IPS DF 4.7 (cell line): Measurements from ENCODE around the gene MAPK1.
"Not testable (repeated sequence)": the region's sequence is repeated elsewhere in the genome, so short reads cannot be mapped to it uniquely, and the experiment has no call there.

Source experiments
- DNase-seq: peaks from one replicate; pipeline ENCODE4 v3.0.0-alpha.2; 2013; ENCODE audit warnings: low spot score; ENCODE audit errors: extremely low read depth

Gene MAPK1

DNA sequence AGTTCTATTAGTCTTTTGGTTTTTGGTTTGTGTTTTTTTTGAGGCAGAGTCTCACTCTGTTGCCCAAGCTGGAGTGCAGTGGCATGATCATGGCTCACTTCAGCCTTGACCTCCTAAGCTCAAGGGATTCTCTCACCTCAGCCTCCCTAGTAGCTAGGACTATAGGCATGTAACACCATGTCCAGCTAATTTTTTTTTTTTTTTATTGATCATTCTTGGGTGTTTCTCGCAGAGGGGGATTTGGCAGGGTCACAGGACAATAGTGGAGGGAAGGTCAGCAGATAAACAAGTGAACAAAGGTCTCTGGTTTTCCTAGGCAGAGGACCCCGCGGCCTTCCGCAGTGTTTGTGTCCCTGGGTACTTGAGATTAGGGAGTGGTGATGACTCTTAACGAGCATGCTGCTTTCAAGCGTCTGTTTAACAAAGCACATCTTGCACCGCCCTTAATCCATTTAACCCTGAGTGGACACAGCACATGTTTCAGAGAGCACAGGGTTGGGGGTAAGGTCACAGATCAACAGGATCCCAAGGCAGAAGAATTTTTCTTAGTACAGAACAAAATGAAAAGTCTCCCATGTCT, 15.4 kb upstream of the MAPK1 start:
- DNase-seq = not testable (repeated sequence)

DNA sequence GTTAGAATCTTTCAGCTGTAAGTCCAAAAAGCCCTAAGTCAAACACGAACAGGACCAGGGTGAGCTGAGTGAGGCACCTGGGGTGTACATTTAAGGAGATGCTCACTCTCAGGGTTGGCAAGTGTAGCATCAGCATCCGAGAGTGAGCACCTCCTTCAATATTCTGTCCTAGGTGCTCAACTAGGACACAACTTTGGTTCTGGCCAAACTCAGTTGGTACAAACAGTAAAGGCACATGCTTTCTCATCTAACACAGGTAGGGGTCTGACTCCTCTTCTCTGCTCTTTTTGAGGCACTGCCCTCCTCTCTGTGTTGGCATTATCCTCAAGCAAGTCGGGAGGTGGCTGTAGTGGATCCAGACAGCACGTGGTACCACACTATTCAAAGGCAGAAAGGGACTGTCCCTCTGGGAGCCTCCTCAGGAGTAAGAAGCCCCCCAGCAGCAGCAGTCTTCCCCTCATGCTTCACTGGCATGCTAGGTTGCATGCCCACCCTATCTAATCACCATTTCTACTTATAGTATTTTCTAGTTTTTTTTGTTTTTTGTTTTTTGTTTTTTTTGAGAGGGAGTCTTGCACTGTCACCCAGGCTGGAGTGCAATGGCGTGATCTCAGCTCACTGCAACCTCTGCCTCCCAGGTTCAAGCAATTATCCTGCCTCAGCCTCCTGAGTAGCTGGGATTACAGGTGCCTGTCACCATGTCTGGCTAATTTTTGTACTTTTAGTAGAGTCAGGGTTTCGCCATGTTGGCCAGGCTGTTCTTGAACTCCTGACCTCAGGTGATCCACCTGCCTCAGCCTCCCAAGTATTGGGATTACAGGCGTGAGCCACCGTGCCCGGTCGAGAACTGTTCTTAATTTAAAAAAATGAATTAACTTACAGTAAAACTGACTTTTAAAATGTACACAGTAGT, 14.7 kb upstream of the MAPK1 start:
- no peak for DNase-seq

DNA sequence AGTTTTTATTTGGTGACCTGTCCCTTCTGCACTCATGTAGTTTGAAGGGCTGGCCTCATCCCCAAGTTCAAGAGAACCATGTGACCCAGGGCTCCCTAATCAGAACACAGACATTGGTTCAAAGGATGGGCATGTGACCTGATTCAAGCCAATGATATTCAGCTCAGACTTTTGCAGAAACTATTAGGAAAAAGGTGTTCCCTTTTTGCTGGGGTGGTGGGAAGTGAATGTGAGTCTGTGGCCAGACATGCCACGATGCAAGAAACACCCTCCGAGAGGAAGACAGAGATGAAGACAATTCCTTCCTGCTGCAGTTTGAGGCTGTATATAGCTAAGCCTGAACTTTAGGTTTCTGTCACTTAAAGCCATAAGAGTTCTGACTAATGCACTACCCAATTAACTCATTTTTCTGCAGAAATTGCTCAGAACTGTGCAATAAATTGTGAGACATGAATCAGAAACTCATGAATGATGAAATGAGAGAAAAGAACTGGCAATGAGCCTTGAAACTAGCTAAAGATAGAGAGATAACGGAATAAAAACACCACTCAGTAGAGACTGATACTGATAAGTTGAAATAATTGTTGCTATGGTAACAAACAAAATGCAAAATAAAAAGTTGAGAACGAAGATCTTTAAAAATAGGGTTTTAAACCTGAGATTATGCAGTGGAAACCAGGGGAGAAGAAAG, 9.2 kb upstream of the MAPK1 start:
- DNase-seq = no peak

DNA sequence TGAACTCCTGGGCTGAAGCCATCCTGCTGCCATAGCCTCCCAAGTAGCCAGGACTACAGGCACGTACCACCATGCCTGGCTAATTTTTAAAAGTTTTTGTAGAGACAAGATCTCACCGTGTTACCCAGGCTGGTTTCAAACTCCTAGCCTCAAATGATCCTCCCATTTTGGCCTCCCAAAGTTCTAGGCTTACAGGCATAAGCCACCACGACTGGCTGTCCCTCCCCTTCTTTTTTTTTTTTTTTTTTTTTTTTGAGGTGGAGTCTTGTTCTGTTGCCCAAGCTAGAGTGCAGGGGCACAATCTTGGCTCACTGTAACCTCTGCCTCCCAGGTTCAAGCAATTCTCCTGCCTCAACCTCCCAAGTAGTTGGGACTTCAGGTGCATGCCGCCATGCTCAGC, 7.5 kb upstream of the MAPK1 start:
- not testable (repeated sequence) for DNase-seq

DNA sequence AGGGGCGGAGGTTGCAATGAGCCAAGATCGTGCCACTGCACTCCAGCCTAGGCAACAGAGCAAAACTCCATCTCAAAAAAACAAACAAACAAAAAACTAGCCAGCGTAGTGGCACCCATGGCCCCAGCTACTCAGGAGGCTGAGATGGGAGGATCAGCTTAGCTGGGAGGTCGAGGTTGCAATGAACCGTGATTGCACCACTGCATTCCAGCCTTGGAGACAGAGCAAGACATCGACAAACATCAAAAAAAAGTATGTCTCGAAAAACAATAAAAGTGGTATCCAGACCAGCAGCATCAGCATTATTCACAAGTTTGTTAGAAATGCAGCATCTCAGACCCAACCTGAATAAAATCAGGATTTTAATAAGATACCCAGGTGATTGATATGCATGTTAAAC, 6.2 kb upstream of the MAPK1 start:
- DNase-seq = no peak

DNA sequence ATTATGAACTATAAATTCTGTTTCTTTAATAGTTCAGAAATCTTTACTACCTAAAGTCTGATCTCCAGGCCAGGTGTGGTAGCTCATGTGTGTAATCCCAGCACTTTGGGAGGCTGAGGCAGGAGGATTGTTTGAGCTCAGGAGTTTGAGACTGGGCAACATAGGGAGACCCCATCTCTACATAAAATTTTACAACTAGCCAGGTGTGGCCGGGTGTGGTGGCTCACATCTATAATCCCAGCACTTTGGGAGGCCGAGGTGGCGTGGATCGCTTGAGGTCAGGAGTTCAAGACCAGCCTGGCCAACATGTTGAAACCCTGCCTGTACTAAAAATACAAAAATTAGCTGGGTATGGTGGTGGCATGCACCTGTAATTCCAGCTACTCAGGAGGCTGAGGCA, 5.3 kb upstream of the MAPK1 start:
- not testable (repeated sequence) for DNase-seq

DNA sequence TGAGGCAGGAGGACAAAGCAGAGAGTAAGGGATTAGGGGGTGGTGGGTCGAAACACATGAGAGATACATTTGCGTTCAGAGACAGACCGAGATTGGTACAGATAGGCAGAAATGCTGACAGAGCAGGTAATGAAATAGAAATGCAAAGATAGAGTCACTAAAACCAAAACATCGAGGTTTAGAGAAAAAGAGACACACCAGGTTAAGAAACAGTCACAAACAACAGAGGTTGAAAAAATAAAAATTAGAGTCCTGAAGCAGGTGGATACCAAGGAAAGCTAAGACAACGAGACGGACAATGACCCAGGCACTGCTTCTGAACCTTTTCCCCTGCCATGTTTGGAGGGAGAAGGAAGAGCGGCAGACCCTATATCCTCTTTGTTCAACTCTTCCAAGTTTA, 1.2 kb upstream of the MAPK1 start:
- no peak for DNase-seq

DNA sequence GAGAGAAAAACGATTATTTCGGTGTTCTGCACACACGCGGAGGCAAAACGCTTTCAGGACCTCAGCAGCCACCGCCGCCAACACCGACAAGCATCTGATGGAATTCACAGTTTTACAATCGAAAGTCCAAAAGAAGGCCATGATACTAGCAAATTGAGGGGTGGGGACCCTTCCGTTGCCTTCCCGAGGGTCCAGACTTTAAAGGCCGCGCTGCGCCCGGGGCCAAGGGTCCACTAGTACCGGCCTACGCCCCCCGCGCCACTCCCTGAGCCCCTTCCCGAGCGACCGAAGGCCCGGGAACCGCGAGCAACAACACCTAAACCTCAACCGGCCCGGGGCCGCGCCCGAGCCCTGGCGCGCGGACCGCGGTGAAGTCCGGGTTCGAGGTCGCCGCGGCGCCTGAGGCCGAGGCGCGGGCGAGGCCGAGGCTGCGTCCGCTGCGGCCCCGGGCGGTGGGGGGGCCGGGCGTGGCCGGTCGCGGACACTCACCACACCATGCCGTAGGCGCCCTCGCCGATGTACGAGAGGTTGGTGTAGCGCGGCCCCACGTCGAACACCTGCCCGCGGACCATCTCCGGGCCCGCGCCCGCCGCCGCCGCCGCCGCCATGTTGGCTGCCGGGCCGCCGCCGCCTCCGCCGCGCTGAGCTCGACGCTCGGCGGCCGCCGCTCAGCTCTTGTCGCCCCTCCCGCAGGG, 465 bp downstream of the MAPK1 start:
- no peak for DNase-seq

DNA sequence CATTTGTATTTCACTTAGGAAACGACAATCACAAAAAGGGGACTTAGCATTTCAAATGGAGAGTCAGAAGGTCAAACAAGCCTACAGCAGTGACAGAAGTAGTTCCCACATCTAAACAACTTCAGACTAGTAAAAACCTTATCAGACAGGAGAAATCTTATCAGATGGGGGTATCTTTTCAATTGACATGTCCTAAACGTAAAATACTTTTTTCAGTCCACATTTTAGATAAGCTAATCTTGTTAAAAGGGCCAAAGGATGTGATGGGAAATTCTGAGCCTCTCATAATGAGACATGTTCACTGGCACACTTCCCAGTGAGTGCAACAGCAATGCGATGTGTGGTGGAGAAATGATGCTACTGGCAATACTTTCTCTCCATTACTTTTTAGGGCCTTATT, 2.4 kb downstream of the MAPK1 start:
- no peak for DNase-seq

DNA sequence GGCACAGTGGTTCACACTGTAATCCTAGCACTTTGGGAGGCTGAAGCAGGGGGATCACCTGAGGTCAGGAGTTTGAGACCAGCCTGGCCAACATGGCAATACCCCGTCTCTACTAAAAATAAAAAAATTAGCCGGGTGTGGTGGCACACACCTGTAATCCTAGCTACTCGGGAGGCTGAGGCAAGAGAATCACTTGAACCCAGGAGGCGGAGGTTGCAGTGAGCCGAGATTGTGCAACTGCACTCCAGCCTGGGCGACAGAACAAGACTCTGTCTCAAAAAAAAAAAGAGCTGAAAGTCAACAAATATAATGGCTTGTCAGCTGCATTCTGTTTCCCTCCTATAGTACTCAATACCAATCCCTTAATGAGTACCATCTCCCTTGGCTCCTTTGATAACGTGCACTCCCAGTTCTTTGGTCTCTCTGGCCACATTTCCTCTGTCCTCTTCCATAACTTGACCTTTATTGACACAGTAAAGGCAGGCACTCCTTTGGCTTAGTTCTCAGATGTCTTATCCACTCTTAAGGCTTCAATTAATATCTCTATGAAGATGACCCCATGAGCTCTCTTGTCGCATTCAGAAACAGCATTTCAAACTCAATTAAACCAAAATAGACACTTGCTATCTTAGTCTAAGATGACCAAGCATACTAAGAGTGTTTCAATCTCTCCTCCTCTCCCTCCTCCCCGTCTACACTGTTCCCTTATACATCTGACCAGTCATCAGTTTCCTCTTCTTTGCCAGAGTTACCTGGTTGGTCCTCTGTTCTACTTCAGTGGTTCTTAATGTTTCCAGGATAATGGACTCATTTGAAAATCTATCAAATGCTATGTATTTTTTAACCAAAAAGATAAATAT, 4.8 kb downstream of the MAPK1 start:
- no peak for DNase-seq

DNA sequence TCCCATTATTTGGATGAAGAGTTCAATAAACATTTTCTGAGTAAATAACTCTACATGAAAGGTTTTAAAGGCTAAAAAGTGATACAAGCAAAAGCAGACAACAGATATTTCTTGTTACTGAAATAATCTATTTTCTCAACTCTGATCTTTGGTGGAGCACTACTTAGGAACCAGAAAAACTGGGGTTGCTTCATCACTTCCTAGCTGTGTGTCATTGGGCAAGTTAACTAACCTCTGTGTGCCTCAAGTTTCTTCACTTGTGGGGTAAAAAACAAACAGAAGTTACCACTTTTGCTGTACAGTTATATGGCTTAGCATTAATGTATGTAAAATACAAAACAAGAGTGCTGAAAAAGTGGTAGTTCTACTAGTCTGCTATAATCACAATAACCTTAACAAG, 5.6 kb downstream of the MAPK1 start:
- DNase-seq = no peak

DNA sequence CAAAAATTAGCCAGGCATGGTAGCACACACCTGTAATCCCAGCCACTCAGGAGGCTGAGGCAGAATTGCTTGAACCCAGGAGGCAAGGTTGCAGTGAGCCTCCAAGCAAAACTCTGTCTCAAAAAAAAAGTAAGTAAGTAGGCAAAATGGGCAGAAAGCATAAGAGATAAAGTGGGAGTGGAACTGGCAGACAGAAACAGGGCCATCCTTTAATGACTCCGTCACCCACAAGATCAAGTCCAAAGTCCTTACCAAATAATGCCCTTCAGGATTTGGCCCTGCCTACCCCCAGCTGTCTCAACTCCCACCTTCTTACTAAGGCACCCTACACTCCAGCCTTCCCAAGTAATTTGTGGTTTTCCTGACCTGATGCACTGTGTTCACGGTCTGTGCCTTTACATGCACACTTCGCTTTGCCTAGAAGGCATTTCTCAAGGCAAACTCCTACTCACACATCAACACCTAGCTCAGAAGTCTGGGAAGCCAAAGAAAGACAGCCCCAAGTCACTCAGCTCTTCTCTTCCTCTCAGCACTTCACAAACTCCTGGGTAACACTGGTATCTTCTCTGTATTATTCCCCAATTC, 6.1 kb downstream of the MAPK1 start:
- DNase-seq = no peak

DNA sequence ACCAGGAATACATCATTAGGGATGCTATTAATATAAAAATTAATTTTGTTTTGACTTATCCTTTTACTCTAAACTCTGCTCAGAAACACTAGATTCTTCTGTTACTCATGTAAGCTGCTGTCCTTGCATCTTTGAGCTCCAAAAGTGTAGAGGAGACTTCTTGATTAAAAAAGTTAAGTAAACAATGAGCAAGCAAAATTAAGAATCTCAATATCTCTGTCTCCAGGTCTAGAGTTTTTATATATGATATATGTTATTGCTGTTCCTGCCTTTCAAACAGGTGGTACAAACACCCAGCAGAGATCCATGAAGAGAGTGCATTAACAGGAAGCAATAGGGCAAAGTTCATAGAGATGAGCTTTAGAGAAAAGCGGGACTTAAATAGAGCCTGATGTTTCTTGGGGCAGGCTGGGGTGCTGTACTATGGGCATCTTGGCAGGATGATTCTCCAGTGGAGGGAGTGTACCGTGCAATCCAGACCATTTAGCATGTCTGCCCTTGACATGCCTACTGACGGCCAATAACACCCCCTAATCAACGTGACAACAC, 6.9 kb downstream of the MAPK1 start:
- DNase-seq = no peak

DNA sequence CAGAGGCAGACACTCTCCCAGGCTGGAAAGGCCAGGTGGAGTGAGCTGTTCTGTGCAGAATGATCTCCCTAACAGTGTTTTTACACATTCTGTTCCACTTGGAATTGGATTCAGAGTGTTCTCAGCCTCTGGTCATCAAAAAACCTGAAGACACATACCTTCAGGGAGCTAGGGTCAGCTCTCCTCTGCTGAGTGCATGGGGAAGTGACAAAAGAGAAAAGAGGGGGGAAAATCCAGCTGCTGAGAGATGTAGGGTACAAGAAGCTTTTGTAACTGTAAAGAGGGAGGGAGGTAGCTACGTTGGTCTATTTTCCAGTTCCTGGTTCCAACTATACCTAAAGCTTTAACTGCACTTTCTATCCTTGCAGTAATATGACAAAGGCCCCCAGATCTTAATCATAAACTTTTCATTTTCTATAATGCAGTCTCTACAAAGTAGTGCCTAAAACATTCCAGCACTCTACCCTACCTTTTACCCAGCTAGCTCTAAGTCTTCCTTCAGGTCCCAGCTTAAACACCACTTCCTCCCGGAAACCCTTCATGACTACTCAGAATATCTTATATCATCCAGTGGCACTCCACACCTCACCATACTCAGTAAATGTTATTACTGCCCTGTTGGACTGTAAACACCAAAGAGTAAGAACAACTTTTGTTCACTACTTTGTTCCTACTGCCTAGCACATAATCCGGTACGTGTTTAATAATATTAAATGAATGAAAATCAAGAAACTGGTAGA, 9.2 kb downstream of the MAPK1 start:
- DNase-seq = no peak

DNA sequence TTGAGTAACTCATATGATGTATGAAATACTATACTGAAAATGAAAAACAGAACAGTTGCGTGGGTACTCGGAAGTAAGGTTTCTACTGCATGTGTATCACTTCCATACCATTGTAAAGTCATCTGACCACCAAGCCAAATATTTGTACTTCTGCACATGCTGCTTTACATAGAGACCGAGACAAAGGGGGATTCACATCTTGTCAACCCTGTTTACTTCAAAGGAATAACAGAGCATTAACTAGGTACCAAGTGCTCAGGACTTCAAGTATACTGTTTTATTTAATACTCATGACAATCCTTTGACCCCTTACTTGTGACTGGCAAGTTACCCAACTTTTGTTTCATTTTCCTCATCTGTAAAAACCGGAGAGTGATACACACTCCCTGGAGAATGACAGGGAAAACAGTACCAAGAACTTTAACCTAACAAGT, 9.9 kb downstream of the MAPK1 start:
- no peak for DNase-seq

DNA sequence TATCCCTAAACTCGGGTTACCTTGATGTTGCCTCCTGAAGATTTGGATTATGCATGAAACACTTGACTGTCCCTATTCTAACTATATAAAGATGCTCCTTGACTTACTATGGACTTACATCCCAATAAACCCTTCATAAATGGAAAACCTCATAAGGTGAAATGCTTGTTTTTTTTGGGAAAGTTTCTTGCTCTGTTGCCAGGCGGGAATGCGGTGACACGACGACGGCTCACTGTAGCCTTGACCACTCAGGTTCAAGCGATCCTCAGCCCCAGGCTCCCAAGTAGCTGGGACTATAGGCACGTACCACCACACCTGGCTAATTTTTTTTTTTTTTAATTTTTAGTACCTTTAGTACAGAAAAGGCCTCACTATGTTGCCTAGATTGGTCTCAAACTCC, 10.6 kb downstream of the MAPK1 start:
- DNase-seq = no peak

DNA sequence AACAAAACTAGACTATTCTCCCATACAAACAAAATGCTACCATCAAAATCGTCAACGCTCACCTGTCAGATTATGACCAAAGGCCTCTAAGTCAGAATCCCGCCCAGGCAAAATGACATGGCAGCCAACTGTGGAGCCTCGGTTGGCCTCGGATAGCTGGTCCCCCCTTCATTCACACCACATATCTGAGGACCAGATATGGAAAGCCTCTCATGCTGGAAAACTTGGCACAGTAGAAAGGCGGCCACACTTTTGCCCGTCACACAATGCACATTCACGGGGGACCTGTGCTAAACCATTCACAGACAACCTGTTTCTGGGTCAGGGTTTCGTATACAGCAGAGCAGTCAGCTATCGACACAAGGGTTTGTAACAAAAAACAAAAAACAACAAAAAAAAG, 11.2 kb downstream of the MAPK1 start:
- no peak for DNase-seq

DNA sequence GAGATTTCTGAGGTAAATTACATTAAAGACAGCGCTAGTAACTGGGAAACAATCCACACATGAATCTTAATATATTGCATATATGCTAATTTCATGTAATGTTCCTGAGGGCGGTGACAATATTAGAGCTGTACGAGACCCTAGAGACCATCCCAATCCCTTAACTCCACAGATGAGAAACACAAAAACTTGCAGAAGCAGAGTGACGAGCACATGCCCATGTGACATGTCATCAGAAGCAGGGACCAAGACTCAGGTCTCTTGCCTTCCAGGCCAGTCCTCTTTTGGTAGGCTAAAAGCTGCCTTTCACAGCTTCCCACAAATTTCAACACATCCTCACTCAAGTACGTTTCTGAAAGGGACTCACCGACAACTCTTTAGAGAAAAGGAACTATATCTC, 11.8 kb downstream of the MAPK1 start:
- DNase-seq = no peak

DNA sequence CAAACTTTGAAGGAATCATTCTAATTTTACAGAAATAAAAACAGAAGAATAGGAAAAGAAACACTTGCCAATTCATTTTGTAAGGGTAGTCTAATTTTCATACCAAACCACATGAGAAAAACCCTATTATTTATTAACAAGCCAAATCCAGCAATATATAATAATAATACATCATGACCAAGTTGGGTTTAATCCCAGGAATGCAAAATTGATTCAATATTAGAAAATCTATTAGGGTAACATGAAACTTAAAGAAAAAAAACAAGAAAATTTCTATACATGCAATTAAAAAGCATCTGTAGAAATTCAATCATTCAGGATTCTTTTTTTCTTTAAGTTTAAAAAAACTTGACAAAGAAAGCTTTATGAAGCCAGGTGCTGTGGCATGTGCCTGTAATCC, 16.8 kb downstream of the MAPK1 start:
- no peak for DNase-seq

DNA sequence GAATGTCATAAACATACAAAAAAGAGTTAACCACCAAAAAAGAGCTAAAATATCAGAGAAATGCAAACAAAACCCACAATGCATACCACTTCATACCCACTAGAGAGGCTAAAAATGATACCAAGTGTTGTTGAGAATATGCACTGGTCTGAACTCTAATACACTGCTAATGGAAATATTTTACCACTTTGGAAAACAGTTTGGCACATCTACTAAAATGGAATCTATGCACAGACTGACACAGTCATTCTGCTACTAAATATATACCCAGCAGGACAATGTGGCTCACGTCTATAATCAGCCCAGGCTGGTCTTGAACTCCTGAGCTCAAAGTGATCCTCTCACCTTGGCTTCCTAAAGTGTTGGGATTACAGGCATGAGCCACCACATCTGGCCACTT, 18.0 kb downstream of the MAPK1 start:
- no peak for DNase-seq
